Measurements from ENCODE around the gene NTSR1. TPM values are rescaled to one million over a fixed set of nuclear protein-coding genes. Genes with fewer than 3 reads are reported as not detected.

Gene NTSR1
- total RNA-seq, 1 donor from 2014 or later, result 6.7 TPM

DNA sequence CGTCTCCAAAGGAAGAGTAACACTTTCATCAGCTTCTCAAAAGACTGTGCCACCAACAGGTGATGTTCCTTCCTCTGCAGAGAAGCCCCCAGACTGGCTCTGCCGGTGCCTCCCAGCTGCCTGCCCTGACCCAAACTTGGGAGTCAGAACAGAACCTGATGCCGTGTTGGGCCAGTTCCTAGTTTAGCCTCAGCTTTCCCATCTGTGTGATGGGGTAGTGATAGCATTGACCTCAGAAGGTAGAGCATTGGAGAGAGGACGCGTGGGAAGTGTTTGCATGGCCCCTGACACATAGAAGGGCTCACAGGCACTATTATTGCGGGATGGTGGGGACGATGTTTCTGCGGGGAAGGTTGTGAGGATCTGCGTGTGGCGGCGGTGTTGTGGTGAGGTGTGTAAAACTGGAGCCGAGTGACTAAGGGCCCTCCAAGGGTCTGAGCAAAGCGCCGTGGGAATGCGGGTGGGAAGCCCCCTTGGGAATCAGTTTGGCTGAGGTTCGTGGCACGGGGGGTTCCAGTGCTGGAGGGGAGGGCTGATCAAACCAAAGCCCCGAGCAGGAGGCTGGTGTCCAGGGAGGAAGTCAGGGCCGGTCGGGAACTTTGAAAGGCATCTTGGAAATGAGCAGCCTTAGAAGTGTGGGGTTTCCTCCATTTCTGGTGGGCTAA, 1.7 kb downstream of the NTSR1 start:
- DNase-seq, result no peak

- no peak for DNase-seq
Measured at GRCh38 chr20:62710886-62711702, 2.5 kb downstream of the NTSR1 start.

- no peak for DNase-seq
Measured at GRCh38 chr20:62711703-62712101, 3.1 kb downstream of the NTSR1 start.

- no peak for DNase-seq
Measured at GRCh38 chr20:62712606-62713005, 4.0 kb downstream of the NTSR1 start.

DNA sequence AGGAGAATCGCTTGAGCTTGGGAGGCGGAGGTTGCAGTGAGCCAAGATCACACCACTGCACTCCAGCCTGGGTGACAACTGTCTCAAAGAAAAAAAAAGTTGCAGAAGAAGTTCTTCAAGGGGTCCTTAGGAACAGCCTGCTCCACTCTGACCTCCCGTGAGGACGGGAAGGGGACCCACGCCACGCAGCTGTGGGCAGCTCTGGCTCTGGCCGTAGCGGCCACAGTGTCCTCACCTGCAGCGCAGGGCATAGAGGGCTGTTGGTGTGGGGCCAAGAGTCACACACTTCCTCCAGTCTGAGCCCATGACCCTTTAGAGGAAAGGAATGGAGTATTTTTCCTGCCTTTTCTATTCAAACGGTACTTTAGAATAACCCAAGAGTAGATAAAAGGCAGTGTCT, 5.4 kb downstream of the NTSR1 start:
- no peak for DNase-seq

- DNase-seq, result no peak
Measured at GRCh38 chr20:62714799-62715198, 6.2 kb downstream of the NTSR1 start.

DNA sequence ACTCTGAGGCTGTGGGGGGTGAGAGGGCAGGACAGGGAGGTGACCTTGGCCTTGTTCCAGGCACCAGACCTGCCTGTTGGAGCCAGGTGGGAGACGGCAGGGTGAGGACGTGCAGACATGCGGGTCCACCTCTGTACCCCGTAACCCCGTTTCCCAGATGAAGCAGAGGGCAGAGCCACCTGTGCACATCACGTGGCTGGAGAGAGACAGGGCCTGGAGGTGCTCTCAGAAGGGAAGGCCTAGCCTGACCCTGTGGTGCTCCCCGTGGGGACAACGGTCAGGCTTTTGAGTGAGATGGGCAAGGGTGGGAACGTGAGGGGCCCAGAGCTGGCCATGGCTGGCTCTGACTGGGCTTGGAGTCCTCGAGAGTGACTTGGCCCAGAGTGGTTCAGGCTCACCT, 6.6 kb downstream of the NTSR1 start:
- DNase-seq, result no peak

DNA sequence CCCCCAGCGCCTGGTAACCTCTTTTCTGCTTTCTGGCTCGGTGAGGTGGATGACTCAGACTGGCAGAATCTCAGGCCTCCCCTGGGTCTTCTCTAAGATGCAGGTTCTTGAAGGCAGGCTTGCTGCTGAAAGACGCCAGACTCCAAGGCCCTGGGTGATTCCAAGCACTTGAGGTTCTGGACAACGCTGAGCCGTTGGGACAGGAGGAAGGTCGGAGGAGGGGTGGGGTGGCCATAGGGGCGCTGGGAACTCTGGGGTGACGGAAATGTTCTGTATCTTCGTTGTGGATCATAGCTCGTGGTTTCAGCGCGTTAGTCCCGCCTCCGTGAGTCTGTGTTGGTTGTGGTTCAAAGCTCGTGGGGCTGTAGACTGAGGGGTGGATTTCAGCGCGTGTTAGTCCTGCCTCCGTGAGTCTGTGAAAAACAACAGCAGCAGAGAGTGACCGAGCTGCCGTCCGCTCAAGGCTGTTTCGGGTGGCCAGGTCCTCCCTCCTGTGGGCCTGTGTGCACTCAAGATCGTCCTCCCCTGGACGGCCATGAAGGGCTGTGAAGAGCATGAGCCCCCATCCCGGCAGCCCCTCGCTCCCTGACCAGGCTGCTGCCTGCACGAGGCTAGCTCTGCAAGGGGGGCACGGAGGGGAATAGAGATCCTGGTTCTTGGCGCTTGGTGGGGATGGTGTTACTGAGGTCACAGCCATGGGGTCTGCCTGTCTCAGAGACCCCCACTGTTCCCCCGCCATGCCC, 7.7 kb downstream of the NTSR1 start:
- DNase-seq, result no peak

DNA sequence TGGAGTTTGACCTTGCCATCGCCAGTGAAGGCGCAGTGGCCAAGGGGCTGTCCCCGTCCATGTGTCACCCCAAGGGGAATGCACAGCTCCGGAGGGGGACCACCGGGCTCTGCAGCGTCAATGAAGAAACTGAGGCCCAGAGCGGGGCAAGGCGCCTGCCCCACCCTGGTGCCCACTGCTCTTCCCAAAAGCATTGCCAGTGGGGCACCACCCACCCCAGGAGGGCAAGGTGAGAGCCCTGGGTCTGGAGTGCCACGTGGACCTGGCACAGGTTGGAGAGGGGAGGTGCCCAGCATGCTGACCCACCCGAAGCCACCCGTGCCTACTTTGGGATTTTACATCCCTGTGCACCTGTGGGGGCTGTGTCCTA, 8.3 kb downstream of the NTSR1 start:
- no peak for DNase-seq

GRCh38 chr20:62717933-62718332, 9.3 kb downstream of the NTSR1 start:
- no peak for DNase-seq

DNA sequence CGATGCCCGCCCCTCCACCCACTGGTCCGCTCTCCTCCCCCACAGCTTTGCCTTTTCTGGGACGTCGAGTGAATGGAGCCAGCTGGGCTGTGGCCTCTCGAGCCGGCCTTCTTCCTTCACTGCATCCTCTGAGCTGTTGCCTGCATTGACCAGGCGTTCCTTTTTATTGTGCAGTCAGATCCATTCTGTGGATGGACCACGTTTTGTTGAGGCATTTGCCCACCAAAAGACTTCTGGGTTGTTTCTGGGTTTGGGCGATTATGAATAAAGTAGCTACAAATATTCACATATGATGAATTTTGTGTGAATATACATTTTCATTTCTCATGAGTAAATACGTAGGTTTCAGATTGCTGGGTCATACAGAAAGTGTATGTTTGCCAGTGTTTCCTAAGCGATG, 9.9 kb downstream of the NTSR1 start:
- DNase-seq, result no peak

GRCh38 chr20:62719250-62719935, 10.8 kb downstream of the NTSR1 start:
- no peak for DNase-seq

DNA sequence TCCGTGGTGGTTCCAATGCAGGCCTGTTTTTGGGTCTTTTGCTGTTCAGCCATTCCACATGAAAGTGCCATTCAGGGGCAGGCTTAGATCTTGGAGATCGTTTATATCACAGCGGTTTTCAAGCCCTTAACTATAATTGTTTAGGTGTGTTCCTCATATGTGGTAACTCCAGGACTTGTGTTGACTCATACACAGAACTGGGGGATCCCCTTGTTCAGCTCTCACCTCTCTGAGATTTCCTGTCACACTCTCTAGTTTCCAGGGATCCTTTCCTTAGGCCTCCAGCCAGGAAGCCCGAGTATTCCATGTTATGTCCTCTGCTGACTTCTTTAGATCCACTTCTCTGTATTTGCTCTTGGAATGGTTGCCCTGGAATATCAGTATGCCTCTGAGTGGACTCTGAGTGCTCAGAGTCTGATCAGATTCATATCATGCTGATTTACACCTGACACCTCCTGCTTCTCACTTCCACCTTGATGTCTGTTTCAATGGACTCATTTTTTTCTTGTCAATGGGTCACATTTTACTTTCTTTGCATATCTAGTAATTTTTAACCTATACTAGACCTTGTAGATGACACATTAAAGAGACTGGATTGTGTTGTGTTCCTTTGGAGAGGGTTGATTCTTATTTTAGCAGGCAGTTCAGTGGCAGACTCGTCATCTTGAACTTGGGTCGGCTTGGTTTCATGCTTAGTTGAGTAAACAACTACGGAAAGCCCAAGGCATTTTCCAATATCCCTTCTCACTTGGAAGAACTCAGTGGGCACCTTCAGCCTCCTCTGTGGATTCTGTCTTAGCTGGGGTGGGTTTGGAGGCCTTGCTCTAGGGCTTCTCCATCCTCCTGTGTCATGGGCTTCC, 13.1 kb downstream of the NTSR1 start:
- DNase-seq, result no peak

- no peak for DNase-seq
Measured at GRCh38 chr20:62722627-62723026, 14.0 kb downstream of the NTSR1 start.

DNA sequence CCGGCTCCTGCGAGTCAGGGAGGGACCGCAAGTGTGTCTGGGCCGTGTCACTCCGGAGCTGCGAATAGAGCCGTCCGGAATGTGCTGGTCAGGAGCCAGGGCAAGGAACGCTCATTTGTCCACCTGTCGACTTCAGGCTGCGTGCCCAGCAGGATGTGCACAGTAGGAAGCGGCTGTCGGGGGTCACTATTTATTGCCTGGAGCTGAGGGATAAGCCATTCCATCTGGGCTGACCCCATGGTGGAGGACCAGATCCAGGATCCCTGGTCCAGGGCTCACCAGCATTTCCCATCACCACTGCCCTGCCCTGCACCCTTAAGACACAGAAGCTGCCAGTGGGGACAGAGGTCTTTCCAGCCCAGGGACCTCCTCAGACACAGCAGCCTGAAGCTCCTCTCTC, 14.7 kb downstream of the NTSR1 start:
- DNase-seq, result no peak

DNA sequence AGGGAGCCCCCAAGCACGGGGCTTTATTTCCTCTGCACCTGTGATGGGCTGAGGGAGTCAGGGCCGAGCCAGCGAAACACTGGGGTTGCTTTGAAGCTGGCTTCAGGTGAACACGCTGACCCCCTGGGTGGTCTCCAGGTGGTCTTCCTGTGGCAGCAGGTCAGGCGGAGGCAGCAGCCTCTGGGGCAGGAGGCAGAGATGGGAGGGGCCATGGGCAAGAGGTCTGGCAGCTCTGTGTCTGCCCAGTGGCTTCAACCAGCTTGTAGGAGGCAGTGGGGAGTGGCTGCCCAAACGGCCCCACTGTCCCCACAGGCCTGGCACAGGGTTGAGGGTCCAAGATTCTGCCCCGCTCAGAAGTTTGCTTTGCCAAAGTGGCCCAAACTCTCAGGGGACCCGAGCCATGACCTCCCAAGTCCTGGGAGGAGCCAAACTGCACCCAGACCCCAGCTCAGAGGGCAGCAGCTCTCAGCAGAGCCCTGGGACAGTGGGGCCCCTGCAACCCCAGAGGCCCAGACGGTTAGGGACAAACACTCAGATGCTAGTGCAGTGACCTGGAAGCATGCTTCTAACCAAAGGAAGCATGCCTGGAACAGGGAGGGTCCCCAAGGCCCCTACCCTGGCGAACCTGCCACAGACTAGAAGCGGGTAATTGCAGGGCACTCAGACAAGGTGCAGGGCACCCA, 15.3 kb downstream of the NTSR1 start:
- DNase-seq, result no peak

DNA sequence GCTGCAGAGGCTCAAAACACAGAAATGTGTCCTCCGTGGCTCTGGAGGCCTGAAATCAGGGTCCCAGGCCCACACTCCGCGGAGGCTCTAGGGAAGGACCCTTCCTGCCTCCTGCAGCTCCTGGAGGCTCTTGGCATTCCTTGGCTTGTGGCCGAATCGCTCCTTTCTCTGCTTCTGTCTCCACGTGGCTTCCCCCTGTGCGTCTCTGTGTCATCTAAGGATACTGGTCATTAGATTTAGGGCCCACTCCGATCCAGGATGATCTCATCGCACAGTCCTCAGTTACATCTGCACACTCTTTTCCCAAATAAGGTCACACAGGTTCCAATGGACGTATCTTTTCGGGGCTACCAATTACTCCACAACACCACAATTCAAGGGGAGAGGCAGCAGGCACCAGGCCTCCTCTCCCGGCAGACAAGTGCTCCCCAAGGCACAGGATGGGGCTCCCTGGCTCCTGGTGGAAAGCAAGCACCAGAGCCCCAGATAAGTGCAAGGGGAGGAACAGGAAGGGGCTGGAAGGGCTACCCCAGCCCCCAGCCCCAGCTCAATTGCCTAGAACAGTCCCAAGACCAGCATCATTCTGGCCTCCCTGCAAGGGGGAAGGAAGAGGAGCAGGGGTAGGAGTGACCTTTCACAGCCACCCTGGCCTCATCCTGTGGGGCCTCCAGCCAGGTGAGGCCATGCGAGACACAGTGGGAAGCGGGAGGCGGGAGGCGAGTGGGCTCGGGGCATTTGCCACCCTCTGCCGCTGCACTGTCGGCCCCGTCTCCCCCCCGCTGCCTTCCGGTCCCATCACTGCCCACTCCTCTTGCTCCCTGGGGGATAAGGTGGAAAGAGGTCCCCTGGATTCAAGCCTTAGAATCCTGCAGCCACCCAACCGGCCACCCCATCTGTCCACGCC, 16.3 kb downstream of the NTSR1 start:
- DNase-seq, result no peak

DNA sequence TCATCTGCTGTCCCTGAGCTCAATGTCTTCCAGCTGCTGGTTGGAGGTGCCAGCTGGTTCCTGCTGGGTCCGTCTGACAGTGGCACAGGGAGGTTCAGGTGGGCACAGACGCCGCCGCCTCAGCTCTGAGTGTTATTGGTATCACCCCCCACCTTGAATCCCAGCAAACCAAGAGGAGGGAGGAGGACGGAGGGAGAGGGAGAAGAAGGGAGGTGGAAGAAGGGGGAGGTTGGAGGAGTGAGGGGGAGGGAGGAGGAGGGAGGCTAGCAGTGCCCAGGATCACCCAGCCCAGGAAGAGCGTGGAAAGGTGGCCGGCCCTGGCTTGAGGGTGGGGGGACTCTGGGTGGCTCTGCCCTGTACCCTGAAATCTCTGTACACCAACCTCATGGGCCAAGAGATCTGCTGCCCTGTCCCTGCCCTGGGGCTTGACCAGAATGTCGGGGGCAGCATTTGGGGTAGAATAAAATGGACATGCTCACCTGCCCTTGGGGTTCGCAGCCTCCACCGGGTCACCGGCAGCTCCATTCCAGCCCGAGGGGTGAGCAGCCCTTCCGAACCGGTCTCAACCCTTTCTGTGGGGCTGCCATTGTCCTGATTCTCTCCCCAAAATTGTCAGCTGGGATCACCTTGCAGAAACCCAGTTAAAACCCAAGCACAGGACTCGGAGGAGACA, 17.1 kb downstream of the NTSR1 start:
- DNase-seq, result no peak

DNA sequence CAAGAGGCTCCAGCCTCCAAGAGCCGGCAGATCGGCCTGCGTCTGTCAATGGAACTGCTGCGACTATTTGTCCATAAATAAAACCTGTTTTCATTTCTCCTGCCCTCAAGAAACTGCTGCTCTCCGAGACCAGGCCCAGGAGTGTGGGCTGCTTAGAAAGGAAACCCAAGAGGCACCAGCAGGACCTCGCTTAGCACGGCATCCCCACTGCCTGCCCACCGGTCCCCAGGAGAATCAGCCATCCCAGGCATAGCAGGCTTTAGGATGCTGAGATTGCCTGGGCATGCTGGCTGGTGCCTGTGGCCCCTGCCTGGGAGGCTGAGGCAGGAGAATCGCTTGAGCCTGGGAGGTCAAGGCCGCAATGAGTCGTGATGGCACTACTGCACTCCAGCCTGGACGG, 17.6 kb downstream of the NTSR1 start:
- DNase-seq, result no peak

All from occipital lobe (tissue), 2 donors.